ENCODE results near the gene KMT2B.

The KMT2B gene, protein sequence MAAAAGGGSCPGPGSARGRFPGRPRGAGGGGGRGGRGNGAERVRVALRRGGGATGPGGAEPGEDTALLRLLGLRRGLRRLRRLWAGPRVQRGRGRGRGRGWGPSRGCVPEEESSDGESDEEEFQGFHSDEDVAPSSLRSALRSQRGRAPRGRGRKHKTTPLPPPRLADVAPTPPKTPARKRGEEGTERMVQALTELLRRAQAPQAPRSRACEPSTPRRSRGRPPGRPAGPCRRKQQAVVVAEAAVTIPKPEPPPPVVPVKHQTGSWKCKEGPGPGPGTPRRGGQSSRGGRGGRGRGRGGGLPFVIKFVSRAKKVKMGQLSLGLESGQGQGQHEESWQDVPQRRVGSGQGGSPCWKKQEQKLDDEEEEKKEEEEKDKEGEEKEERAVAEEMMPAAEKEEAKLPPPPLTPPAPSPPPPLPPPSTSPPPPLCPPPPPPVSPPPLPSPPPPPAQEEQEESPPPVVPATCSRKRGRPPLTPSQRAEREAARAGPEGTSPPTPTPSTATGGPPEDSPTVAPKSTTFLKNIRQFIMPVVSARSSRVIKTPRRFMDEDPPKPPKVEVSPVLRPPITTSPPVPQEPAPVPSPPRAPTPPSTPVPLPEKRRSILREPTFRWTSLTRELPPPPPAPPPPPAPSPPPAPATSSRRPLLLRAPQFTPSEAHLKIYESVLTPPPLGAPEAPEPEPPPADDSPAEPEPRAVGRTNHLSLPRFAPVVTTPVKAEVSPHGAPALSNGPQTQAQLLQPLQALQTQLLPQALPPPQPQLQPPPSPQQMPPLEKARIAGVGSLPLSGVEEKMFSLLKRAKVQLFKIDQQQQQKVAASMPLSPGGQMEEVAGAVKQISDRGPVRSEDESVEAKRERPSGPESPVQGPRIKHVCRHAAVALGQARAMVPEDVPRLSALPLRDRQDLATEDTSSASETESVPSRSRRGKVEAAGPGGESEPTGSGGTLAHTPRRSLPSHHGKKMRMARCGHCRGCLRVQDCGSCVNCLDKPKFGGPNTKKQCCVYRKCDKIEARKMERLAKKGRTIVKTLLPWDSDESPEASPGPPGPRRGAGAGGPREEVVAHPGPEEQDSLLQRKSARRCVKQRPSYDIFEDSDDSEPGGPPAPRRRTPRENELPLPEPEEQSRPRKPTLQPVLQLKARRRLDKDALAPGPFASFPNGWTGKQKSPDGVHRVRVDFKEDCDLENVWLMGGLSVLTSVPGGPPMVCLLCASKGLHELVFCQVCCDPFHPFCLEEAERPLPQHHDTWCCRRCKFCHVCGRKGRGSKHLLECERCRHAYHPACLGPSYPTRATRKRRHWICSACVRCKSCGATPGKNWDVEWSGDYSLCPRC (N-terminal part only)

GRCh38 chr19:35717665-35718344 lies at the start of gene KMT2B:
Gene KMT2B (plus strand): TSS chr19:35718003. CDS start chr19:35718019, 16 bp downstream.
- H3K4me3 ChIP-seq (ENCODE audit: low read depth, low read length): peak within 1 kb of the TSS; percentile 82
- H3K27me3 ChIP-seq (replicated peaks): no peaks in the 10 kb centered on the region
- in situ Hi-C loops (cut with HindIII; ENCODE audit: low pct_ligation_motif_present, low sequenced_read_pairs): no loop called here
- peak within 1 kb of the TSS; percentile 72 for H3K27ac ChIP-seq
- H3K36me3 ChIP-seq (replicated peaks): peaks cover 22% of the 10 kb centered on the region
- TF ChIP-seq, protein P1, sequence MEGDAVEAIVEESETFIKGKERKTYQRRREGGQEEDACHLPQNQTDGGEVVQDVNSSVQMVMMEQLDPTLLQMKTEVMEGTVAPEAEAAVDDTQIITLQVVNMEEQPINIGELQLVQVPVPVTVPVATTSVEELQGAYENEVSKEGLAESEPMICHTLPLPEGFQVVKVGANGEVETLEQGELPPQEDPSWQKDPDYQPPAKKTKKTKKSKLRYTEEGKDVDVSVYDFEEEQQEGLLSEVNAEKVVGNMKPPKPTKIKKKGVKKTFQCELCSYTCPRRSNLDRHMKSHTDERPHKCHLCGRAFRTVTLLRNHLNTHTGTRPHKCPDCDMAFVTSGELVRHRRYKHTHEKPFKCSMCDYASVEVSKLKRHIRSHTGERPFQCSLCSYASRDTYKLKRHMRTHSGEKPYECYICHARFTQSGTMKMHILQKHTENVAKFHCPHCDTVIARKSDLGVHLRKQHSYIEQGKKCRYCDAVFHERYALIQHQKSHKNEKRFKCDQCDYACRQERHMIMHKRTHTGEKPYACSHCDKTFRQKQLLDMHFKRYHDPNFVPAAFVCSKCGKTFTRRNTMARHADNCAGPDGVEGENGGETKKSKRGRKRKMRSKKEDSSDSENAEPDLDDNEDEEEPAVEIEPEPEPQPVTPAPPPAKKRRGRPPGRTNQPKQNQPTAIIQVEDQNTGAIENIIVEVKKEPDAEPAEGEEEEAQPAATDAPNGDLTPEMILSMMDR (IDR thresholded peaks at IDR 0.05; ENCODE audit: low read depth, low read length, missing control alignments): no peak
- no peak for DNase-seq

DNA sequence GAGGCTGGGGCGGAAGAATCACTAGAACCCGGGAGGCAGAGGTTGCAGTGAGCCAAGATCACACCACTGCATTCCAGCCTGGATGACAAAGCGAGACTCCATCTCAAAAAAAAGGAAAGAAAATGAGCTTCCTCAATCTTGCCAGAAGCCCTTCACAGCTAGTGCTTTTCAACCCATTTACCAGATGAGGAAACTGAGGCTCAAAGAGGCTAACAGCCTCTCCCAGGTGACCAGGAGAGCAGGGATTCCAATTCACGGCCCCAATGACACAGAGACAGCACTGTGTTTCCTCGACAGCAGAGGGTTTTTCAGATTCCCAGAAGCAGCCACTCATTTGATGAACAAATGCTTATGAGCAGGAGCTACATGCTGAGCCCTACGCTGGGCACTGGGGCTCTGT lies 48.2 kb upstream of the KMT2B start:
- Histone ChIP-seq H3K4me3 (ENCODE audit: low read depth, low read length) (no peak overlapping the region), H3K27ac (no peak overlapping the region), H3K36me3 (replicated peaks) (no peaks in the 10 kb centered on the region), H3K27me3 (replicated peaks) (no peaks in the 10 kb centered on the region)
- TF ChIP-seq, protein P1 (IDR thresholded peaks at IDR 0.05; ENCODE audit: low read depth, low read length, missing control alignments): no peak
- in situ Hi-C loops (cut with HindIII; ENCODE audit: low pct_ligation_motif_present, low sequenced_read_pairs): no loop called here
- no peak for DNase-seq

DNA sequence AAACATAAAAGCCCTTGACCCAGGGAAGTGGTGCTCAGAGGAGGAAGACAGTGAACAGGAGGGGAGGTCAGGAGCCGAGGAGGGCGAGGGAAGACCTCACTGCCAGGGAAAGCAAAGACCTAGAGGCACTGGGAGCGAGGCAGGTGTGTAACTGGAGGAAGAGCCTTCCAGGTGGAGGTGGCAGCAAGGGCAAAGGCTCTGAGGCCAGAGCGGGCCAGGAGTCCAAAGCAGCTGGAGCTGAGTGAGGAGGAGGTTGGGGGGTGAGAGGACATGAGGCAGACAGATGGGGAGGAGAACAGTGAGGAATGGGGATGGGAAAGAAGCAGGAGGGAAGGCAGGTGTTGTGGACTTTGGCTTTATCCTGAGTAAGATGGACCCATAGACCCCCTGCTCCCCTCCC lies 47.8 kb upstream of the KMT2B start:
- Histone ChIP-seq H3K4me3 (ENCODE audit: low read depth, low read length) (no peak overlapping the region), H3K27ac (no peak overlapping the region), H3K27me3 (replicated peaks) (no peaks in the 10 kb centered on the region), H3K36me3 (replicated peaks) (no peaks in the 10 kb centered on the region)
- TF ChIP-seq, protein P1 (IDR thresholded peaks at IDR 0.05; ENCODE audit: low read depth, low read length, missing control alignments): no peak
- DNase-seq: no peak
- in situ Hi-C loops (cut with HindIII; ENCODE audit: low pct_ligation_motif_present, low sequenced_read_pairs): no loop called here

DNA sequence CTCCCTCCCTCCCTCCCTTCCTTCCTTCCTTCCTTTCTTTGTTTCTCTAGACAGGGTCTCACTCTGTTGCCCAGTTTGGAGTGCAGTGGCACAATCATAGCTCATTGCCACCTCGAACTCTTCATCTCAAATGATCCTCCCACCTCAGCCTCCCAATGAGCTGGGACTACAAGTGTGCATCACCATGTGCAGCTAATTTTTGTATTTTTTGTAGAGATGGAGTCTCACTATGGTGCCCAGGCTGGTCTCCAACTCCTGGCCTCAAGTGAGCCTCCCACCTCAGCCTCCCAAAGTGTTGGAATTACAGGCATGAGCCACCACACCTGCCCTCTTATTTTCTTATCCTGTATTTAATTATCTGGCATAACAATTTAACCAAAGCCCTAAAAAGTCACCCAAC lies 47.1 kb upstream of the KMT2B start:
- DNase-seq: no peak
- TF ChIP-seq, protein P1 (IDR thresholded peaks at IDR 0.05; ENCODE audit: low read depth, low read length, missing control alignments): no peak

DNA sequence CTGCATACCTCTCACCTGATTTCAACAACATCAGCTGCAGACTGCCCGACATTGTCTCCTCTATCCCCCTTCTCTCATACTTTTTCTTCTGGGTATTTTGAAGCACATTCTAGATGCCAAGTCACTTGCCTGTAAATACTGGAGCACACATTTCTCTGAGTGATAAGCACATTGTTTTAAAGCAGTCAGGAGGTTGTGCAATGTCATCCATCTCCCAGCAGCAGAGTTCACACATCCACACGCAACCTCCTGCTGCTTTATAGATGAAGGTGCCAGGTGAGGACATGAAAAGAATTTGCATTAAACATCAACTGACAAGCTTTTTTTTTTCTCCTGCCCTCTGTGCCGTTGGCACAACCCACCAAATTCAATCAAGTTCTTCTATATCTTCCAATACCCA lies 46.0 kb upstream of the KMT2B start:
- in situ Hi-C loops (cut with HindIII; ENCODE audit: low pct_ligation_motif_present, low sequenced_read_pairs): no loop called here
- TF ChIP-seq, protein P1 (IDR thresholded peaks at IDR 0.05; ENCODE audit: low read depth, low read length, missing control alignments): no peak

More for the DNA sequence above, 47.1 kb upstream of the KMT2B start:
- no peak overlapping the region for H3K27ac ChIP-seq
- in situ Hi-C loops (cut with HindIII; ENCODE audit: low pct_ligation_motif_present, low sequenced_read_pairs): no loop called here
- H3K27me3 ChIP-seq (replicated peaks): no peaks in the 10 kb centered on the region
- H3K4me3 ChIP-seq (ENCODE audit: low read depth, low read length): no peak overlapping the region
- no peaks in the 10 kb centered on the region for H3K36me3 ChIP-seq (replicated peaks)

More for the DNA sequence above, 46.0 kb upstream of the KMT2B start:
- no peak for DNase-seq
- Histone ChIP-seq H3K4me3 (ENCODE audit: low read depth, low read length) (no peak overlapping the region), H3K27ac (no peak overlapping the region), H3K27me3 (replicated peaks) (no peaks in the 10 kb centered on the region), H3K36me3 (replicated peaks) (no peaks in the 10 kb centered on the region)

Data from brain microvascular endothelial cell (primary cell).